Subcutaneous abdominal adipose tissue (tissue), 5 donors: ENCODE results near the gene PLEKHA8.
A peak's percentile ranks its signal among the peaks of the same experiment; 100 is the strongest.

ENCODE experiments used
- H3K27ac ChIP-seq: one replicate; pipeline ENCODE4 v1.7.0; 2013; ENCODE audit warnings: low read depth, mild to moderate bottlenecking, inconsistent platforms, low read length, moderate library complexity
- H3K27me3 ChIP-seq, 5 donors: one replicate each; pipeline ENCODE4 v1.7.0; 2013; ENCODE audit warnings: low read length in 5 of 5, inconsistent platforms in 1 of 5; ENCODE audit not compliant: control insufficient read depth in 5 of 5, insufficient read depth in 4 of 5
- H3K36me3 ChIP-seq, 5 donors: one replicate each; pipeline ENCODE4 v1.7.0; 2013; ENCODE audit warnings: low read length in 5 of 5; ENCODE audit not compliant: control insufficient read depth in 5 of 5, insufficient read depth in 5 of 5
- H3K4me1 ChIP-seq, 5 donors: one replicate each; pipeline ENCODE4 v1.7.0; 2013; ENCODE audit warnings: low read length in 5 of 5, mild to moderate bottlenecking in 3 of 5, moderate library complexity in 1 of 5; ENCODE audit not compliant: control insufficient read depth in 5 of 5, insufficient read depth in 5 of 5
- H3K4me3 ChIP-seq, 5 donors: one replicate each; pipeline ENCODE4 v1.7.0; 2013; ENCODE audit warnings: low read length in 5 of 5, low read depth in 1 of 5
- H3K9ac ChIP-seq, 5 donors: one replicate each; pipeline ENCODE4 v1.7.0; 2013; ENCODE audit warnings: low read length in 5 of 5, mild to moderate bottlenecking in 4 of 5, moderate library complexity in 3 of 5
- H3K9me3 ChIP-seq, 5 donors: one replicate each; pipeline ENCODE4 v1.7.0; 2013; ENCODE audit warnings: low read length in 5 of 5; ENCODE audit not compliant: control insufficient read depth in 5 of 5
- donor health status: healthy.
- donor health status: healthy.
- donor health status: healthy.
- donor health status: healthy.
- donor health status: healthy.

PLEKHA8 gene

GRCh38 chr7:30139836-30140384 lies 111.7 kb downstream of the PLEKHA8 start:
- Histone ChIP-seq H3K9ac (peak overlapping the region in 4 of 5 donors; percentile 17 to 96 (median 34)), H3K4me1 (peaks cover 15 to 78% (median 76%) of the 10 kb centered on the region in 5 donors), H3K4me3 (peak overlapping the region in 2 of 5 donors; percentile 2 to 37), H3K27ac (peak overlapping the region; percentile 85), H3K9me3 (no peaks in the 10 kb centered on the region), H3K36me3 (peaks cover 0 to 4% (median 0%) of the 10 kb centered on the region in 5 donors), H3K27me3 (no peaks in the 10 kb centered on the region)

GRCh38 chr7:30140456-30140855 lies 112.2 kb downstream of the PLEKHA8 start:
- Histone ChIP-seq H3K9me3 (no peaks in the 10 kb centered on the region), H3K27me3 (no peaks in the 10 kb centered on the region), H3K27ac (peak overlapping the region; percentile 96), H3K9ac (peak overlapping the region in 1 of 5 donors; percentile 96), H3K4me3 (no peak overlapping the region), H3K36me3 (peaks cover 0 to 4% (median 0%) of the 10 kb centered on the region in 5 donors), H3K4me1 (peaks cover 15 to 83% (median 77%) of the 10 kb centered on the region in 5 donors)

GRCh38 chr7:30142710-30143109 lies 114.5 kb downstream of the PLEKHA8 start:
- no peaks in the 10 kb centered on the region for H3K9me3 ChIP-seq
- H3K9ac ChIP-seq, result peak overlapping the region in 3 of 5 donors; percentile 7 to 79 (median 52)
- H3K4me3 ChIP-seq, result peak overlapping the region in 3 of 5 donors; percentile 2 to 32 (median 5)
- H3K27me3 ChIP-seq, result no peaks in the 10 kb centered on the region
- peak overlapping the region; percentile 96 for H3K27ac ChIP-seq
- H3K4me1 ChIP-seq, result peaks cover 9 to 81% (median 62%) of the 10 kb centered on the region in 5 donors
- H3K36me3 ChIP-seq, result peaks cover 0 to 7% (median 4%) of the 10 kb centered on the region in 5 donors

- Histone ChIP-seq H3K36me3 (peaks cover 0 to 17% (median 6%) of the 10 kb centered on the region in 5 donors), H3K4me3 (peak overlapping the region in 1 of 5 donors; percentile 13), H3K4me1 (peaks cover 9 to 70% (median 65%) of the 10 kb centered on the region in 5 donors), H3K9me3 (no peaks in the 10 kb centered on the region), H3K9ac (peak overlapping the region in 2 of 5 donors; percentile 20 to 79), H3K27ac (peak overlapping the region; percentile 96), H3K27me3 (no peaks in the 10 kb centered on the region)
These were observed 115.6 kb downstream of the PLEKHA8 start for GRCh38 chr7:30143748-30144251.

GRCh38 chr7:30144657-30145306 lies 116.6 kb downstream of the PLEKHA8 start:
- peaks cover under 1 to 24% (median 15%) of the 10 kb centered on the region in 5 donors for H3K36me3 ChIP-seq
- H3K4me1 ChIP-seq, result peaks cover 9 to 66% (median 59%) of the 10 kb centered on the region in 5 donors

GRCh38 chr7:30145426-30145970 lies 117.3 kb downstream of the PLEKHA8 start:
- Histone ChIP-seq H3K4me1 (peaks cover 9 to 63% (median 59%) of the 10 kb centered on the region in 5 donors), H3K4me3 (no peak overlapping the region), H3K27me3 (no peaks in the 10 kb centered on the region), H3K36me3 (peaks cover 4 to 28% (median 20%) of the 10 kb centered on the region in 5 donors), H3K9ac (no peak overlapping the region), H3K9me3 (no peaks in the 10 kb centered on the region), H3K27ac (peak overlapping the region; percentile 96)

More at GRCh38 chr7:30144657-30145306, 116.6 kb downstream of the PLEKHA8 start:
- Histone ChIP-seq H3K9me3 (no peaks in the 10 kb centered on the region), H3K4me3 (no peak overlapping the region), H3K27me3 (no peaks in the 10 kb centered on the region), H3K9ac (peak overlapping the region in 1 of 5 donors; percentile 20), H3K27ac (peak overlapping the region; percentile 96)

- no peaks in the 10 kb centered on the region for H3K27me3 ChIP-seq
- H3K9ac ChIP-seq, result no peak overlapping the region
- no peak overlapping the region for H3K27ac ChIP-seq
- no peak overlapping the region for H3K4me3 ChIP-seq
- H3K9me3 ChIP-seq, result no peaks in the 10 kb centered on the region
- peaks cover 9 to 67% (median 62%) of the 10 kb centered on the region in 5 donors for H3K4me1 ChIP-seq
- peaks cover 5 to 34% (median 25%) of the 10 kb centered on the region in 5 donors for H3K36me3 ChIP-seq
These were observed 118.0 kb downstream of the PLEKHA8 start for GRCh38 chr7:30146127-30146612.

- H3K27ac ChIP-seq, result no peak overlapping the region
- H3K36me3 ChIP-seq, result peaks cover 9 to 44% (median 35%) of the 10 kb centered on the region in 5 donors
- no peak overlapping the region for H3K9ac ChIP-seq
- peaks cover 7 to 59% (median 53%) of the 10 kb centered on the region in 5 donors for H3K4me1 ChIP-seq
- no peaks in the 10 kb centered on the region for H3K27me3 ChIP-seq
- H3K9me3 ChIP-seq, result no peaks in the 10 kb centered on the region
- H3K4me3 ChIP-seq, result no peak overlapping the region
These were observed 119.0 kb downstream of the PLEKHA8 start for GRCh38 chr7:30147223-30147622.

GRCh38 chr7:30147785-30148184 lies 119.6 kb downstream of the PLEKHA8 start:
- Histone ChIP-seq H3K27me3 (no peaks in the 10 kb centered on the region), H3K27ac (no peak overlapping the region), H3K36me3 (peaks cover 9 to 49% (median 41%) of the 10 kb centered on the region in 5 donors), H3K9me3 (no peaks in the 10 kb centered on the region), H3K4me3 (no peak overlapping the region), H3K4me1 (peaks cover 2 to 53% (median 48%) of the 10 kb centered on the region in 5 donors), H3K9ac (no peak overlapping the region)
